C4-2B (cell line): ENCODE results near the gene HDGFL3.

Experiments
- ZFX ChIP-seq: fragments of 450-650 bp; IDR thresholded peaks from 2 replicates; pipeline ENCODE4 v1.6.1; 2017
- TF ChIP-seq, protein P1 (sequence below): fragments of 450-650 bp; conservative IDR thresholded peaks from 2 replicates; pipeline ENCODE4 v1.5.1; 2017; ENCODE audit warnings: mild to moderate bottlenecking

DNA sequence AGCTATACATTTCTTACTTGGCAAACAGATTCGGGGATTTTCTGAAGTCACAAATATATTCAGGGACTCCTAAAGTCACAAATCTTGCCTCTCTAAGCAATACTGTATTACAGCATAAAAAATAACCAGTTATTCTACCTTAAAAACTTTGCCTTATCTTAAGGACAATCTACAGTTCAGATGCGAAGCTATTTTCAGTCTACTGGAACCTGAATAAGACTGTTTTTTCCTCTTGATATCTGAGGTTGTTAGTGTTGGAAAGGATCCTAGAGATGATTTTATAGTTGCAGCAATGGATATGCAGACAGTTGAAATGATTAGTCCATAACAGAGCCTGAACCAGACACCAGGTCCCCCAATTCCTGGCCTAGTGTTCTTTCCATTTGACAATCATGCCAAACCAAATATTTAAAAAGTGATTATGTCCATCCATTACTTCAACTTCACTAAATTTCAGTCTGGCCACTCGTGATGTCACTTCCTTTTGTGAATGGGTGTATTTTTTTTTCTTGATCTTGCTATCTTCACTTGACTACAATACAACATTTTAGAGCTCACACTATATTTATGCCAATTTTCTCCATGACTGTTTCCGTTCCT, 1.8 kb downstream of the HDGFL3 start:
- TF ChIP-seq, protein P1, sequence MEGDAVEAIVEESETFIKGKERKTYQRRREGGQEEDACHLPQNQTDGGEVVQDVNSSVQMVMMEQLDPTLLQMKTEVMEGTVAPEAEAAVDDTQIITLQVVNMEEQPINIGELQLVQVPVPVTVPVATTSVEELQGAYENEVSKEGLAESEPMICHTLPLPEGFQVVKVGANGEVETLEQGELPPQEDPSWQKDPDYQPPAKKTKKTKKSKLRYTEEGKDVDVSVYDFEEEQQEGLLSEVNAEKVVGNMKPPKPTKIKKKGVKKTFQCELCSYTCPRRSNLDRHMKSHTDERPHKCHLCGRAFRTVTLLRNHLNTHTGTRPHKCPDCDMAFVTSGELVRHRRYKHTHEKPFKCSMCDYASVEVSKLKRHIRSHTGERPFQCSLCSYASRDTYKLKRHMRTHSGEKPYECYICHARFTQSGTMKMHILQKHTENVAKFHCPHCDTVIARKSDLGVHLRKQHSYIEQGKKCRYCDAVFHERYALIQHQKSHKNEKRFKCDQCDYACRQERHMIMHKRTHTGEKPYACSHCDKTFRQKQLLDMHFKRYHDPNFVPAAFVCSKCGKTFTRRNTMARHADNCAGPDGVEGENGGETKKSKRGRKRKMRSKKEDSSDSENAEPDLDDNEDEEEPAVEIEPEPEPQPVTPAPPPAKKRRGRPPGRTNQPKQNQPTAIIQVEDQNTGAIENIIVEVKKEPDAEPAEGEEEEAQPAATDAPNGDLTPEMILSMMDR: no peak
- no peak for TF ChIP-seq ZFX
